Prostate gland (tissue), 2 donors: ENCODE measurements around the gene RASAL2. TPM values are rescaled to one million over a fixed set of nuclear protein-coding genes. Genes with fewer than 3 reads are reported as not detected.

ENCODE experiments used
- DNase-seq: peaks from one replicate; pipeline ENCODE4 v3.0.0-alpha.2; 2019; ENCODE audit warnings: low spot score
- H3K27ac ChIP-seq, 2 donors: fragments of 200-600 bp; sonication (generic); 2 replicates each; pipeline ENCODE4 v1.5.1; 2017 to 2019
- H3K27me3 ChIP-seq: fragments of 200-600 bp; sonication (generic); replicated peaks from 2 replicates; pipeline ENCODE4 v1.5.1; 2019; ENCODE audit not compliant: insufficient read depth
- H3K36me3 ChIP-seq, 2 donors: fragments of 200-600 bp; sonication (generic); 1 replicate in 1 of 2; 2 replicates in 1 of 2; pipeline versions ENCODE4 v1.5.1 to v1.8.1; 2017 to 2019
- H3K4me1 ChIP-seq: fragments of 200-600 bp; sonication (generic); replicated peaks from 2 replicates; pipeline ENCODE4 v1.5.1; 2019
- H3K4me3 ChIP-seq, 2 donors: fragments of 200-600 bp; sonication (generic); 2 replicates each; pipeline ENCODE4 v1.5.1; 2017 to 2019
- H3K9me3 ChIP-seq: fragments of 200-600 bp; sonication (generic); 2 replicates; pipeline ENCODE4 v1.5.1; 2017
- POLR2A ChIP-seq: fragments of 450-650 bp; IDR thresholded peaks from one replicate; pipeline ENCODE4 v1.6.1; 2016; ENCODE audit warnings: antibody characterized with exemption, mild to moderate bottlenecking
- POLR2AphosphoS5 ChIP-seq: sonication (generic); formaldehyde crosslinking; IDR thresholded peaks from one replicate; pipeline ENCODE4 v1.6.1; 2017; ENCODE audit warnings: antibody characterized with exemption
- WGBS: methylation state at CpG from one replicate; pipeline ENCODE4 v1.1.5; 2018; 5-methylcytosine and 5-hydroxymethylcytosine counted together
- intact Hi-C: fragments of 100-400 bp; cut with DNase I; formaldehyde crosslinking; loops from one replicate; pipeline ENCODE4 v1.14.2; 2022
- total RNA-seq, 2 donors: library from RNA; depleted of rRNA; stranded (reverse); fragments of >200 nt; gene quantifications; one replicate each; pipeline ENCODE4 v1.1.0, GENCODE V29; 2016
- TF ChIP-seq, protein P1 (sequence below), 4 experiments: fragments of 200-600 bp in 2 of 4; fragments of 450-650 bp in 2 of 4; sonication (generic) in 2 of 4; IDR thresholded peaks; 1 replicate in 3 of 4; 2 replicates in 1 of 4; pipeline ENCODE4 v1.5.1; 2016 to 2019; ENCODE audit warnings: antibody characterized with exemption in 4 of 4, mild to moderate bottlenecking in 2 of 4, moderate library complexity in 2 of 4

Gene RASAL2
- total RNA-seq, 2 donors from 2014 or later: 9.2 to 36.9 TPM

DNA sequence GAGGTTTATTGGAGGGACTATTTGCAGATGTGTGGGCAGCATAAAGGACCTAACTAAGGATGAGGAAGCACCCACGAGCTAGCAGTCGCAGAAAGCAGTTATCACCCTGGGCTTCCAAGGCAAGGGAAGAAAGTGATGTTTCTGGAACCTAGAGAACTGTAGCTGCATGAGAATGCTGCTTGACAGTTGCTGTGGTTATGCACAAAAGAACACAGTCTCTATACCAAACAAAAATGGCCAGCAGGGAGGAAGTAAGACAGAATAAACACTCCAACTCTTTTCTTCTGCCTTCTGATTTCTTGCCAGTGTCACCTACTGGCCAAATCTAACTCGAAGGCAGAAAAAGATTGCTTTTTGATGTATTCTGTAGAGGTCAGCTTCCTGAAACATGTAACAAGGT lies 190.2 kb downstream of the RASAL2 start:
- no peak overlapping the region for H3K27ac ChIP-seq
- no peaks in the 10 kb centered on the region for H3K4me1 ChIP-seq
- H3K4me3 ChIP-seq: no peak overlapping the region
- H3K9me3 ChIP-seq: no peaks in the 10 kb centered on the region
- no peak for DNase-seq
- no peaks in the 10 kb centered on the region for H3K27me3 ChIP-seq
- H3K36me3 ChIP-seq: no peaks in the 10 kb centered on the region
- intact Hi-C loops: loop anchor here (5.0 to 10.0 kb wide), 3 partner anchors 189 to 329 kb away; partner anchors contain the start of gene RASAL2
- 41% methylated on average over 3 of the region's 3 CpGs for WGBS
- TF ChIP-seq POLR2AphosphoS5 (no peak), POLR2A (no peak)
- TF ChIP-seq, protein P1, sequence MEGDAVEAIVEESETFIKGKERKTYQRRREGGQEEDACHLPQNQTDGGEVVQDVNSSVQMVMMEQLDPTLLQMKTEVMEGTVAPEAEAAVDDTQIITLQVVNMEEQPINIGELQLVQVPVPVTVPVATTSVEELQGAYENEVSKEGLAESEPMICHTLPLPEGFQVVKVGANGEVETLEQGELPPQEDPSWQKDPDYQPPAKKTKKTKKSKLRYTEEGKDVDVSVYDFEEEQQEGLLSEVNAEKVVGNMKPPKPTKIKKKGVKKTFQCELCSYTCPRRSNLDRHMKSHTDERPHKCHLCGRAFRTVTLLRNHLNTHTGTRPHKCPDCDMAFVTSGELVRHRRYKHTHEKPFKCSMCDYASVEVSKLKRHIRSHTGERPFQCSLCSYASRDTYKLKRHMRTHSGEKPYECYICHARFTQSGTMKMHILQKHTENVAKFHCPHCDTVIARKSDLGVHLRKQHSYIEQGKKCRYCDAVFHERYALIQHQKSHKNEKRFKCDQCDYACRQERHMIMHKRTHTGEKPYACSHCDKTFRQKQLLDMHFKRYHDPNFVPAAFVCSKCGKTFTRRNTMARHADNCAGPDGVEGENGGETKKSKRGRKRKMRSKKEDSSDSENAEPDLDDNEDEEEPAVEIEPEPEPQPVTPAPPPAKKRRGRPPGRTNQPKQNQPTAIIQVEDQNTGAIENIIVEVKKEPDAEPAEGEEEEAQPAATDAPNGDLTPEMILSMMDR (IDR thresholded peaks at IDR 0.05): no peak

DNA sequence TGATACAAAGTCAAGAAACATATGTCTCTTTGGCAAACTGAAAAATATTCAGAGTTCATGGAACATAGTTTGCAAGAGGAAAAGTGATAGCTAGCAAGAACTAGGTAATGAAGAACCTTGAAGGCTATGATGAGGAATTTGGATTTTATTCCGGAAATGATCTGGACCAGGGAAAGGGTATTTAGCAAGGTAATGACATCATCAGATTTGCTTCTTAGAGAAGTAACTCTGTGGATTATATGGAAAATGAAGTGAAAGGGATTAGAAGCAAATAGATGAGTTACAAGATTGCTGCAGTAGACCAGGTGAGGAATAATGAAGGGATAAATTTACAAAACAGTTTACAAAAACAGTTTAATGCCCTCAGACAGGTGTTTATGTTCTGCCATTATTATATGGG lies 197.3 kb downstream of the RASAL2 start:
- H3K27me3 ChIP-seq: no peaks in the 10 kb centered on the region
- TF ChIP-seq POLR2A (no peak), POLR2AphosphoS5 (no peak)
- no peak overlapping the region for H3K27ac ChIP-seq
- intact Hi-C loops: no loop called here
- no peak for DNase-seq
- WGBS: 100% methylated on average over 1 of the region's 1 CpG
- no peak overlapping the region for H3K4me3 ChIP-seq
- no peaks in the 10 kb centered on the region for H3K4me1 ChIP-seq
- H3K36me3 ChIP-seq: no peaks in the 10 kb centered on the region
- no peaks in the 10 kb centered on the region for H3K9me3 ChIP-seq

DNA sequence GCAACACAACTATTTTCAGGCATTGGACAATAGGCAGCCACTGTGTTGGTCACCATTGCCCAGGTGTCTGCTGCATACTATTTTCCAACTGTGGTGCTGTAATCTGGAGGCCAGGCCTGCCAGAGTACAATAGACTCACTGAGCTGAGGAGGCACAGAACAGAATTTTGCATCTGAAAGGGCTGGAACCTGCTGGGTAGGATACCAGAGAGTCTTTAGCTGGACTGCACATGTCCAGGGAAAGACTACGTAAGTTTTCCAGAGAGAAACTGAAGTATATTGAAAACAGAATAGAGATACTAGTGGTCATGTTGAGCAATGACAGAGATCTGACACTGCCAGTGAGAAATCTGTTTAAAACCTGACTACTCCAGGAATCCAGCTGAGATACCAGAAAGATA lies 200.8 kb downstream of the RASAL2 start:
- H3K27me3 ChIP-seq: no peaks in the 10 kb centered on the region
- TF ChIP-seq POLR2A: no peak
- TF ChIP-seq POLR2AphosphoS5: no peak
- TF ChIP-seq, protein P1 (IDR thresholded peaks at IDR 0.05): no peak
- intact Hi-C loops: no loop called here
- no peak for DNase-seq
- WGBS: 75% methylated on average over 1 of the region's 1 CpG
- H3K9me3 ChIP-seq: no peaks in the 10 kb centered on the region
- no peaks in the 10 kb centered on the region for H3K36me3 ChIP-seq
- H3K4me3 ChIP-seq: no peak overlapping the region
- H3K4me1 ChIP-seq: no peaks in the 10 kb centered on the region
- H3K27ac ChIP-seq: no peak overlapping the region

DNA sequence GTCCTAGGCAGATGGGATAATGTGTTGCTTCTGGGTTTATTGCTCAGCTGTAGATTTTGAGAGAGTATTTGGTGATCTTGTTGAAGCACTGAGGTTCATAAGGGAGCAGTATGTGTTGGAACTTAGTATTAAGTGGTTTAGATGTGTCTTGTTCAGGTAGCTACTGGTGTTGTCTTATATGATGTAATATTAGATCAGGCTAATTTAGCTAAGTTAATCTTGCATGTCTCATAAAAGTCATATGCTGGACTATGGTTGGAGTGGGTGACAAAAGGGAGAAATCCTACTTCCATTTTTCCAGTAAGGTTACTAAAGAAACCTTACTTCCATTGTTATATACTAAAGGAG lies 206.4 kb downstream of the RASAL2 start:
- Histone ChIP-seq H3K4me1 (no peaks in the 10 kb centered on the region), H3K27ac (peak overlapping the region in 1 of 2 donors; percentile 31), H3K27me3 (no peaks in the 10 kb centered on the region), H3K36me3 (no peaks in the 10 kb centered on the region), H3K9me3 (no peaks in the 10 kb centered on the region), H3K4me3 (no peak overlapping the region)
- intact Hi-C loops: loop anchor here (10.0 kb wide), 1 partner anchor 464 kb away; no protein-coding TSS in a partner anchor
- no peak for DNase-seq
- TF ChIP-seq, protein P1 (IDR thresholded peaks at IDR 0.05): no peak

DNA sequence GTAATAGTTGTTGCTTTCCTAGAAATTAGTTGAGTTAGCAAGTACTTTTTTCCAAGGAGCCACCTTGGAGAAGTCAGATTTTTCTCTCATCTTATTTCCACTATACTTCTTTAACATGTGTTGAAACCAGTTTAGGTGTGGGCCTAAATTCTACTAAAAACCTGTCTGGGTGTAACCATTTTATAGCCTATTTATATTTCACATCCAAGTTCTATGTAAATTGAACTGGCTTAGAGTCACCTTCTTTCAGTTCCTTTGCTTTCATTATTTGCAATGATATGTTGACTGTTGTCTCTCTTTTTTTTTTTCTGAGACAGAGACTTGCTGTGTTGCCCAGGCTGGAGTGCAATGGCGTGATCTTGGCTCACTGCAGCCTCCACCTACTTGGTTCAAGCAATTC lies 207.2 kb downstream of the RASAL2 start:
- WGBS: 88% methylated on average over 1 of the region's 1 CpG
- Histone ChIP-seq H3K27ac (no peak overlapping the region), H3K27me3 (no peaks in the 10 kb centered on the region), H3K9me3 (no peaks in the 10 kb centered on the region), H3K4me3 (no peak overlapping the region), H3K4me1 (no peaks in the 10 kb centered on the region), H3K36me3 (no peaks in the 10 kb centered on the region)
- intact Hi-C loops: loop anchor here (10.0 kb wide), 1 partner anchor 464 kb away; no protein-coding TSS in a partner anchor
- no peak for DNase-seq
- no peak for TF ChIP-seq POLR2A
- TF ChIP-seq, protein P1 (IDR thresholded peaks at IDR 0.05): no peak
- TF ChIP-seq POLR2AphosphoS5: no peak
